HG02610 (cell line): ENCODE measurements around the gene RYR3.

Experiments used
- ATAC-seq: cut with Tn5 transposase; IDR thresholded peaks from one replicate; pipeline ENCODE4 v1.9.1; 2021; ENCODE audit warnings: mild to moderate bottlenecking, moderate library complexity; ENCODE audit not compliant: unreplicated experiment

RYR3 gene

GRCh38 chr15:33742306-33742705 is 431.5 kb downstream of the RYR3 start:
- no peak for ATAC-seq

GRCh38 chr15:33742800-33743199 is 432.0 kb downstream of the RYR3 start:
- no peak for ATAC-seq

GRCh38 chr15:33746203-33746602 is 435.4 kb downstream of the RYR3 start:
- ATAC-seq = no peak

- no peak for ATAC-seq
Observed at GRCh38 chr15:33753012-33753411, 442.2 kb downstream of the RYR3 start.

- ATAC-seq = no peak
Observed at GRCh38 chr15:33754242-33754641, 443.5 kb downstream of the RYR3 start.

GRCh38 chr15:33756961-33757360 is 446.2 kb downstream of the RYR3 start:
- no peak for ATAC-seq

GRCh38 chr15:33757516-33758232 is 446.9 kb downstream of the RYR3 start:
- no peak for ATAC-seq

GRCh38 chr15:33766389-33766788 is 455.6 kb downstream of the RYR3 start:
- ATAC-seq = no peak

GRCh38 chr15:33768670-33769190 is 458.0 kb downstream of the RYR3 start:
- ATAC-seq = no peak

GRCh38 chr15:33773969-33774368 is 463.2 kb downstream of the RYR3 start:
- no peak for ATAC-seq

GRCh38 chr15:33778852-33779251 is 468.1 kb downstream of the RYR3 start:
- no peak for ATAC-seq

- no peak for ATAC-seq
Observed at GRCh38 chr15:33780011-33780768, 469.4 kb downstream of the RYR3 start.

GRCh38 chr15:33782966-33783365 is 472.2 kb downstream of the RYR3 start:
- ATAC-seq = no peak

- ATAC-seq = no peak
Observed at GRCh38 chr15:33785366-33785765, 474.6 kb downstream of the RYR3 start.

- no peak for ATAC-seq
Observed at GRCh38 chr15:33788906-33789540, 478.3 kb downstream of the RYR3 start.

GRCh38 chr15:33794453-33794852 is 483.7 kb downstream of the RYR3 start:
- no peak for ATAC-seq

GRCh38 chr15:33795070-33795469 is 484.3 kb downstream of the RYR3 start:
- ATAC-seq = no peak

- ATAC-seq = no peak
Observed at GRCh38 chr15:33797651-33798050, 486.9 kb downstream of the RYR3 start.

GRCh38 chr15:33801954-33802353 is 491.2 kb downstream of the RYR3 start:
- no peak for ATAC-seq

- ATAC-seq = no peak
Observed at GRCh38 chr15:33807665-33808064, 496.9 kb downstream of the RYR3 start.

GRCh38 chr15:33808720-33809457 is 498.1 kb downstream of the RYR3 start:
- ATAC-seq = no peak
